SK-N-MC (cell line): Measurements from ENCODE around the gene GABRG3.
A peak's percentile ranks its signal among the peaks of the same experiment; 100 is the strongest.
"Not testable (repeated sequence)": the region's sequence is repeated elsewhere in the genome, so short reads cannot be mapped to it uniquely, and the experiment has no call there.

Experiments
- DNase-seq: peaks from one replicate; pipeline ENCODE4 v3.0.0-alpha.2; 2011; ENCODE audit warnings: low read depth, low spot score
- H3K27ac ChIP-seq: fragments of 200-600 bp; sonication (generic); 2 replicates; pipeline ENCODE4 v1.5.1; 2016; ENCODE audit warnings: mixed run types
- H3K36me3 ChIP-seq: fragments of 200-600 bp; sonication (generic); 2 replicates; pipeline ENCODE4 v1.6.1; 2017; ENCODE audit warnings: antibody characterized with exemption, low read length, mixed read lengths; ENCODE audit not compliant: insufficient read depth
- H3K4me3 ChIP-seq: fragments of 200-600 bp; sonication (generic); 2 replicates; pipeline ENCODE4 v1.5.1; 2016
- H3K9ac ChIP-seq: fragments of 200-600 bp; sonication (generic); 2 replicates; pipeline ENCODE4 v1.8.0; 2017; ENCODE audit warnings: mixed run types, mixed read lengths; ENCODE audit not compliant: insufficient read length
- H3K9me3 ChIP-seq: fragments of 200-600 bp; sonication (generic); 2 replicates; pipeline ENCODE4 v1.6.1; 2017; ENCODE audit warnings: low read depth, mild to moderate bottlenecking, antibody characterized with exemption, low read length, moderate library complexity, mixed read lengths
- EZH2 ChIP-seq: fragments of 200-600 bp; sonication (generic); IDR thresholded peaks from one replicate; pipeline ENCODE4 v1.6.1; 2017; ENCODE audit warnings: antibody characterized with exemption
- FOXP2 ChIP-seq: optimal IDR thresholded peaks from 2 replicates; pipeline ENCODE3; 2011; ENCODE audit warnings: mild to moderate bottlenecking, moderate library complexity; ENCODE audit not compliant: insufficient read depth; ENCODE audit errors: extremely low read length, control extremely low read depth
- POLR2AphosphoS5 ChIP-seq: IDR thresholded peaks from 2 replicates; pipeline ENCODE4 v1.6.1; 2012; ENCODE audit warnings: mild to moderate bottlenecking, low read depth, low read length, borderline replicate concordance

The GABRG3 gene

DNA sequence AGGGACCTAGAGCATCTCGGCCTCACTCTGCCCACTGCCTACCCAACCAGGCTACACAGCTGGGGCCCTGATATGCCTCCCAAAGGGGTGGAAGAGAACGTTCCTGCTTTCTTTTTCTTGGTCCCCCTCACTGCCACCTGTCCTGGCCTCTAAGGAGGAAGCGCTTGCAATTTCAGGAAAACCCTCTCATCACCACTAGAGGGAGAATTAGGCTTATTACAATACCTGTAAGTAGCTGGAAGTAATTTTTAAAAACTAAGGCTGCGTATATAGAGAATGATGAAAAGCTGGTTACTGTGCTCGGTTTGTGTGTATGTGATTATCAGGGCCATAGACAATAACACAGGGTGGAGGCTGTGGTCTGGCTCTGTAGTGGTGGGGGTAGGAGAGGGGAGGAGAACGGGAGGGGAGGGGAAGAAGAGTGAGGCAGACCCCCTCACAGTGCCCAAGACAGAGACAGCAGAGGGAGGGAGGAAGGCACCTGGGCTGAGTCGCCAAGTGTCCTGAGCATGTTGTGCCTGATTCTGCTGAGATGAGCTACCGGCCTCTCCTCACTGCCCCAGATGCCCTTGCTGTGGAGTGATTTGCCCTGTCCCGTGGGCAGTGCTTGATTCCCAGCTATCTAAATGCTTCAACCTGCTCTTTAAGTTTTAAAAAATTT is 3.3 kb downstream of the GABRG3 start:
- TF ChIP-seq EZH2 (no peak), POLR2AphosphoS5 (no peak), FOXP2 (no peak)
- Histone ChIP-seq H3K36me3 (no peaks in the 10 kb centered on the region), H3K27ac (no peak overlapping the region), H3K4me3 (no peak overlapping the region), H3K9ac (no peak overlapping the region), H3K9me3 (no peaks in the 10 kb centered on the region)
- DNase-seq: no peak

DNA sequence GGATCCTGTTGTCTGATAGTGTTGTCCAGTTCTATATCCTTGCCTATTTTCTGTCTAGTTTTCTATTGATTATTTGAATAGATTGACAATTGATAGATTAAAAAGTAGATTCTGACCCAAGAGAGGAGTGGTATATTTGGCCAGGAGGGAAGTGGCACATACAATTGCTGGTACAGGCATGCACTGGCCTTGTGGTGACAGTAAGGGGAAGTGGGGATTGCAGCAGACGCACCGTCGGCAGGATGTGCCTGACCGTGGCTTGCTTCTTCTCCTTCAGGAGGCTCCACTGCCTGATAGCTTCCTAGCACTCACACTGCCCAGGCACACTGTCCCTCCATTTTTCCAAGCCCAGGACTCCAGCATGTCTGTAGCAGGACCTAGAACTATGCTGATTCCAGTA is 10.5 kb downstream of the GABRG3 start:
- Histone ChIP-seq H3K9me3 (no peaks in the 10 kb centered on the region), H3K4me3 (no peak overlapping the region), H3K36me3 (no peaks in the 10 kb centered on the region), H3K9ac (no peak overlapping the region), H3K27ac (no peak overlapping the region)
- no peak for TF ChIP-seq EZH2
- TF ChIP-seq POLR2AphosphoS5: no peak
- no peak for TF ChIP-seq FOXP2
- no peak for DNase-seq

DNA sequence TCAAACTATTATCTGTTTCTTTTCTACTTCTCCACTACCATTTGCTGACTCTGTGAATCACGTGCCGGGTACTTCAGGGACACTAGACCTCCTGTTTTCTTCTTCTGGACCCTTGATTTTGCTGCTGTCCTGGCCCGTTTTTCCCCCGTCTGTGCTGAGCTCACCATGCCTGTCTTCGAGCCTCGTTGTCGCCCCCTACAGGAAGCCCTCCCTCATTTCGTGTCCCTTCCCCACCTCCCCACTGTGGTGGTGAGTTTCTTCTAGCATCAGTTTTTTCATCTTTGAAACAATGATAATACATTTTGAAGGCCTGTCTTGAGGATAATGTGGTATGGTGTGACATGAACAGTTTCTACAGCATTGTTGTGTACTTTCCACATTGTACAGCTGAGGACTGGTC is 12.8 kb downstream of the GABRG3 start:
- TF ChIP-seq FOXP2 (no peak), POLR2AphosphoS5 (no peak), EZH2 (no peak)
- Histone ChIP-seq H3K27ac (no peak overlapping the region), H3K9me3 (no peaks in the 10 kb centered on the region), H3K36me3 (no peaks in the 10 kb centered on the region), H3K4me3 (no peak overlapping the region), H3K9ac (no peak overlapping the region)
- DNase-seq: no peak

DNA sequence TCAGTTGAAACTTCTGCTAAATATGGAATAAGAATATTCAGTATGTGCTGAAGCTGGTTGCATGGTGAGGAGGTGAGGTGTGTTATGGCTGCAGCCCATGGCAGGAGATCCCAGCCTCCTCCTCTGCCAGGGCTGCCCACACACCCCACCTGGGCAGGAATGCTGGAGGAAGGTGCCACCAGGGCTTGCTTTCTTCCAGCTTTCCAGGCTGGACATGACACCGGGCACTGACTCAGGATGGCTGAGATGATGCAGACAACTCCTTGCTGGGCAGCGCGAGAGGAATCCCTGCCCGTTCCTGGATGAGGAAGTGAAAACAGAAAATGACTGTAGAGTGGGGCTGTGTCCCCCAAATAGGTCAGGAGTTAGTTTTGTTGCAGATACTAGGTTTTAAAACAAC is 14.1 kb downstream of the GABRG3 start:
- Histone ChIP-seq H3K36me3 (no peaks in the 10 kb centered on the region), H3K4me3 (no peak overlapping the region), H3K27ac (no peak overlapping the region), H3K9ac (no peak overlapping the region), H3K9me3 (no peaks in the 10 kb centered on the region)
- no peak for DNase-seq
- no peak for TF ChIP-seq EZH2
- TF ChIP-seq POLR2AphosphoS5: no peak
- TF ChIP-seq FOXP2: no peak

DNA sequence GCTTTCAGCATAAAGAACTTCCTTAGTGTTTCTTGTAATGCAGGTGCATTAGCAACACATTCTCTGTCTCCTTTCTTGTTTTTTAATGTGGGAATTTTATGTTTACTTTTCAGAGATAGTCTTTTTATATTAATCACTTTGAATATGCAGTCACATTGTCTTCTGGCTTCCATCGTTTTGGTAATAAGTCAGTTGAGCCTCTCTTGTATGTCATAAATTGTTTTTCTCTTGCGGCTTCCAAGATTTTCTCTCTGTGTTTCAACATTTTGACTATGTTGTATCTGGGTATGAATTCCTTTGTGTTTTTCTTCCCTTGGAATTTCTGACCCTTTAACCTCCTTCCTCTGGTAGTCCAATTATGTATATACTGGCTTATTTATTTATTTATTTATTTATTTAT is 25.3 kb downstream of the GABRG3 start:
- no peak for TF ChIP-seq POLR2AphosphoS5
- no peak for TF ChIP-seq EZH2
- no peak for TF ChIP-seq FOXP2
- Histone ChIP-seq H3K9me3 (no peaks in the 10 kb centered on the region), H3K36me3 (no peaks in the 10 kb centered on the region), H3K27ac (no peak overlapping the region), H3K9ac (no peak overlapping the region), H3K4me3 (no peak overlapping the region)
- DNase-seq: no peak

DNA sequence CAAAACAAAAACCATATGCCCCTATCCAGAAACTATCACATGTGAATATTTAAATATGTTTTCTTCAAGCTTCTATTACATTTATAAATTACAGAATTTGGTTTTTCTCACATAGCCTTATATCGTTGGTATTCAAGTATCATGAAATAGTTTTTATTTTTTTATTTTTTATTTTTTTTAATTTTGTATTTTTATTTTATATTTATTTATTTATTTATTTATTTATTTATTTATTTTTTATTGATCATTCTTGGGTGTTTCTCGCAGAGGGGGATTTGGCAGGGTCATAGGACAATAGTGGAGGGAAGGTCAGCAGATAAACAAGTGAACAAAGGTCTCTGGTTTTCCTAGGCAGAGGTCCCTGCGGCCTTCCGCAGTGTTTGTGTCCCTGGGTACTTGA is 32.0 kb downstream of the GABRG3 start:
- not testable (repeated sequence) for H3K4me3 ChIP-seq, DNase-seq, H3K9ac ChIP-seq, H3K36me3 ChIP-seq, H3K9me3 ChIP-seq, H3K27ac ChIP-seq

DNA sequence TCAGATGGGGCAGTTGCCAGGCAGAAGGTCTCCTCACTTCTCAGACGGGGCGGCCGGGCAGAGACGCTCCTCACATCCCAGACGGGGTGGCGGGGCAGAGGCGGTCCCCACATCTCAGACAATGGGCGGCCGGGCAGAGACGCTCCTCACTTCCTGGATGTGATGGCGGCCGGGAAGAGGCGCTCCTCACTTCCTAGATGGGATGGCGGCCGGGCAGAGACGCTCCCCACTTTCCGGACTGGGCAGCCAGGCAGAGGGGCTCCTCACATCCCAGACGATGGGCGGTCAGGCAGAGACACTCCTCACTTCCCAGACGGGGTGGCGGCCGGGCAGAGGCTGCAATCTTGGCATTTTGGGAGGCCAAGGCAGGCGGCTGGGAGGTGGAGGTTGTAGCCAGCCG is 33.2 kb downstream of the GABRG3 start:
- not testable (repeated sequence) for DNase-seq, H3K27ac ChIP-seq, H3K9ac ChIP-seq, H3K4me3 ChIP-seq, H3K36me3 ChIP-seq, H3K9me3 ChIP-seq

DNA sequence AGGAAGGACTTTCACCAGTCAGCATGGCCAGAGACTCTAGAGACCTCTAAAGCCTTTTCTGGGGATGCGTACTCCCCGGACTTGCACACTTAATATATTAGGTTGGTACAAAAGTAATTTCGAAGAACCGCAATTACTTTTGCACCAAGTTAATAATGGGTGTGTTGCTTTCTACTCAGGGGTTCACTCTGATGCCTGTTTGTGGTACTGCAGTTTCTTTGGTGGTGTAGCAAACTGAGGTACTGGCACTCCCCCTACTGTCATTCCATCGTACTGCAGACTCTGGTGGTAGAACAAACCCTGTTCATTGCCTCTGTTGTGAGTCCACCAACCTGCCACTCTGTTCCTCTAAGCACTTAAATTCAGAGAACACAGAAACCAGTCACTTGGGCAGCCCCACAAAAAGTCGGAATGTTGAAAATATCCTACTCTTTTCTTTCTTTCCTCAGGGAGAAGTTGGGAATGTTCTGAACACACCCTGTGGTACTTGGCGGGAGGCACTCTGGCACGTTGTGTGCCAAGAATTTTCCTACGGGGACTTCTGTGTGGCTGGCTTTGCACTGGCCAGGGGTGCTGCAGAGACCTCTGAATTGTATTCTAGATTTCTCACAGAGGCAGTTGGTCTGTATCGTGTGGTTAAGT is 46.3 kb downstream of the GABRG3 start:
- peak; percentile 32 for DNase-seq
- H3K27ac ChIP-seq: no peak overlapping the region
- no peak overlapping the region for H3K4me3 ChIP-seq
- H3K9ac ChIP-seq: no peak overlapping the region
- TF ChIP-seq FOXP2 (no peak), EZH2 (no peak), POLR2AphosphoS5 (no peak)
- H3K9me3 ChIP-seq: no peaks in the 10 kb centered on the region
- H3K36me3 ChIP-seq: no peaks in the 10 kb centered on the region

DNA sequence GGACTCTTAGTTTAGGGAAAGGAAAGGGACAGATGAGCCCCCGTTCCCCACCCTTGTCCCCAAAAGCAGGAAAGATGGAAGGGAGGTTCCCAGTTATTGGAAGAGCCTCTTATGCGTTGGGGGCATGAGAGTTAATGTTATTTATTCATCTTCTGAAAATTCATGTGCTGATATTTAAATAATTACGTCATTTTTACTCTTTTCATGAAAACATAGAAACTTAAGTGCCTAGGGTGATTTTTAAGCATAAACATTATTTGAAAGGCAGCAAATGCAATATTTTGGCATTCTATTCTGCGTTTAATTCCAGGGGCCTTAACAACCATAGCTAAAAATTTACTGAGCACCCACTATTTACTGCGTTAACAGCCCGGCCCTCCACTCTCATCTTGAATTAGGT is 48.7 kb downstream of the GABRG3 start:
- no peak overlapping the region for H3K27ac ChIP-seq
- no peaks in the 10 kb centered on the region for H3K36me3 ChIP-seq
- TF ChIP-seq FOXP2 (no peak), EZH2 (no peak), POLR2AphosphoS5 (no peak)

More for the DNA sequence above, 48.7 kb downstream of the GABRG3 start:
- no peak for DNase-seq
- no peak overlapping the region for H3K9ac ChIP-seq
- H3K9me3 ChIP-seq: no peaks in the 10 kb centered on the region
- no peak overlapping the region for H3K4me3 ChIP-seq
